GM12891 (cell line): ENCODE data around the gene FOXA3.

ENCODE experiments used
- PAX5 ChIP-seq: IDR thresholded peaks from 2 replicates; pipeline ENCODE4 v1.6.1; 2011; ENCODE audit warnings: low read length, moderate library complexity, mild to moderate bottlenecking; ENCODE audit not compliant: insufficient read depth, severe bottlenecking
- POLR2A ChIP-seq: IDR thresholded peaks from 2 replicates; pipeline ENCODE4 v1.6.1; 2011; ENCODE audit warnings: low read depth, low read length, control low read depth
- POLR2AphosphoS5 ChIP-seq: IDR thresholded peaks from 2 replicates; pipeline ENCODE4 v1.6.1; 2011; ENCODE audit warnings: low read depth, low read length, control low read depth
- POU2F2 ChIP-seq: IDR thresholded peaks from 2 replicates; pipeline ENCODE4 v1.6.1; 2011; ENCODE audit warnings: low read depth, mild to moderate bottlenecking, control low read depth, low read length, moderate library complexity
- SPI1 ChIP-seq: IDR thresholded peaks from 2 replicates; pipeline ENCODE4 v1.6.1; 2011; ENCODE audit warnings: low read depth, low read length, control low read depth
- TAF1 ChIP-seq: IDR thresholded peaks from 2 replicates; pipeline ENCODE4 v1.6.1; 2011; ENCODE audit warnings: low read depth, low read length, control low read depth

DNA sequence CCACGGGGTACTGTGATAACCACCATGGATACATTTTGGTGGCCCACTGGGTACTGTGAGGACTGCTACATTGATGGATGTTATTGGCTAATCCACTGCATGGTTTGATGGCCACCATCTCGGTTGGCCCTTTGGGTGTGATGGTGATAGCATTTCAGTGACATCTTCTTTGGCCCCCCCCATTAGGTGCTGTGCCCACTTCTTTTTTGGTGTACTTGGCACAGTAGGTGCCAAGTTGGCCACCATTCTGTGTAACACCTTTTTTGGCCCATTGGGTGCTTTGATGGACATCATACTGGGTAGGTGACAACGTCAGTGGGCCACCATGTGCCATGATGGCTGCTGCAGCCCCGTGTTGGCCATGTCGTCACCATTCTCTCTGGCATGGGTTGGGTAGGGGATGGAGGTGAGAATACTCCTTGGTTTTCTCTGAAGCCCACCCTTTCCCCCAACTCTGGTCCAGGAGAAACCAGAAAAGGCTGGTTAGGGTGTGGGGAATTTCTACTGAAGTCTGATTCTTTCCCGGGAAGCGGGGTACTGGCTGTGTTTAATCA, 9.2 kb downstream of the FOXA3 start:
- TF ChIP-seq POLR2A (no peak), POLR2AphosphoS5 (no peak), TAF1 (no peak), PAX5 (no peak), POU2F2 (no peak), SPI1 (no peak)
